Measurements from ENCODE around the gene FN1.
A peak's percentile ranks its signal among the peaks of the same experiment; 100 is the strongest.

FN1 gene

GRCh38 chr2:215384710-215385109, 51.2 kb downstream of the FN1 start:
- Histone ChIP-seq H3K9me3 (ENCODE audit: severe bottlenecking) (no peaks in the 10 kb centered on the region), H3K27me3 (ENCODE audit: insufficient read depth, poor library complexity, severe bottlenecking) (no peaks in the 10 kb centered on the region), H3K4me1 (ENCODE audit: insufficient read depth, poor library complexity, severe bottlenecking) (no peaks in the 10 kb centered on the region), H3K27ac (ENCODE audit: poor library complexity, severe bottlenecking) (no peak overlapping the region), H3K4me3 (ENCODE audit: severe bottlenecking) (no peak overlapping the region), H3K36me3 (ENCODE audit: low read depth) (peaks cover 99% of the 10 kb centered on the region)
- TF ChIP-seq CTCF (IDR thresholded peaks at IDR 0.05; ENCODE audit: poor library complexity, severe bottlenecking) = no peak
- ATAC-seq (ENCODE audit: low read depth) = no peak
- no peak for DNase-seq (ENCODE audit: low spot score)

- DNase-seq (ENCODE audit: low spot score) = no peak
- Histone ChIP-seq H3K4me3 (ENCODE audit: severe bottlenecking) (no peak overlapping the region), H3K27ac (ENCODE audit: poor library complexity, severe bottlenecking) (no peak overlapping the region), H3K36me3 (ENCODE audit: low read depth) (peaks cover 99% of the 10 kb centered on the region), H3K9me3 (ENCODE audit: severe bottlenecking) (no peaks in the 10 kb centered on the region), H3K27me3 (ENCODE audit: insufficient read depth, poor library complexity, severe bottlenecking) (no peaks in the 10 kb centered on the region), H3K4me1 (ENCODE audit: insufficient read depth, poor library complexity, severe bottlenecking) (no peaks in the 10 kb centered on the region)
- no peak for ATAC-seq (ENCODE audit: low read depth)
- TF ChIP-seq CTCF (IDR thresholded peaks at IDR 0.05; ENCODE audit: poor library complexity, severe bottlenecking) = no peak
Observed at GRCh38 chr2:215383652-215384279, 52.1 kb downstream of the FN1 start.

GRCh38 chr2:215382480-215382879, 53.4 kb downstream of the FN1 start:
- ATAC-seq (ENCODE audit: low read depth) (no peak), DNase-seq (ENCODE audit: low spot score) (no peak)
- H3K4me3 ChIP-seq (ENCODE audit: severe bottlenecking) = no peak overlapping the region
- peaks cover 99% of the 10 kb centered on the region for H3K36me3 ChIP-seq (ENCODE audit: low read depth)
- H3K4me1 ChIP-seq (ENCODE audit: insufficient read depth, poor library complexity, severe bottlenecking) = no peaks in the 10 kb centered on the region
- no peaks in the 10 kb centered on the region for H3K9me3 ChIP-seq (ENCODE audit: severe bottlenecking)
- no peak for TF ChIP-seq CTCF (IDR thresholded peaks at IDR 0.05; ENCODE audit: poor library complexity, severe bottlenecking)
- no peak overlapping the region for H3K27ac ChIP-seq (ENCODE audit: poor library complexity, severe bottlenecking)
- H3K27me3 ChIP-seq (ENCODE audit: insufficient read depth, poor library complexity, severe bottlenecking) = no peaks in the 10 kb centered on the region

- no peak for TF ChIP-seq CTCF (IDR thresholded peaks at IDR 0.05; ENCODE audit: poor library complexity, severe bottlenecking)
- no peaks in the 10 kb centered on the region for H3K27me3 ChIP-seq (ENCODE audit: insufficient read depth, poor library complexity, severe bottlenecking)
- no peak overlapping the region for H3K4me3 ChIP-seq (ENCODE audit: severe bottlenecking)
- no peak for DNase-seq (ENCODE audit: low spot score)
- no peak for ATAC-seq (ENCODE audit: low read depth)
- peaks cover 99% of the 10 kb centered on the region for H3K36me3 ChIP-seq (ENCODE audit: low read depth)
- no peaks in the 10 kb centered on the region for H3K4me1 ChIP-seq (ENCODE audit: insufficient read depth, poor library complexity, severe bottlenecking)
- no peak overlapping the region for H3K27ac ChIP-seq (ENCODE audit: poor library complexity, severe bottlenecking)
- no peaks in the 10 kb centered on the region for H3K9me3 ChIP-seq (ENCODE audit: severe bottlenecking)
Observed at GRCh38 chr2:215382011-215382410, 53.9 kb downstream of the FN1 start.

GRCh38 chr2:215380699-215381098, 55.2 kb downstream of the FN1 start:
- H3K36me3 ChIP-seq (ENCODE audit: low read depth) = peaks cover 99% of the 10 kb centered on the region

More at GRCh38 chr2:215380699-215381098, 55.2 kb downstream of the FN1 start:
- Histone ChIP-seq H3K27ac (ENCODE audit: poor library complexity, severe bottlenecking) (no peak overlapping the region), H3K27me3 (ENCODE audit: insufficient read depth, poor library complexity, severe bottlenecking) (no peaks in the 10 kb centered on the region), H3K9me3 (ENCODE audit: severe bottlenecking) (no peaks in the 10 kb centered on the region), H3K4me1 (ENCODE audit: insufficient read depth, poor library complexity, severe bottlenecking) (no peaks in the 10 kb centered on the region), H3K4me3 (ENCODE audit: severe bottlenecking) (no peak overlapping the region)
- ATAC-seq (ENCODE audit: low read depth) (peak; percentile 15; the same call in 1 of the 3 replicates), DNase-seq (ENCODE audit: low spot score) (no peak)
- no peak for TF ChIP-seq CTCF (IDR thresholded peaks at IDR 0.05; ENCODE audit: poor library complexity, severe bottlenecking)
